ENCODE measurements around the gene ZNF326. TPM values are rescaled to one million over a fixed set of nuclear protein-coding genes. Genes with fewer than 3 reads are reported as not detected.

ZNF326 gene
- total and polyA plus RNA-seq, 2 of the 8 experiments (the other 6 are each of a cell fraction or from before 2014, with no cell fraction given), result 12.2 to 30.6 TPM

- Histone ChIP-seq H4K5ac (ENCODE audit: insufficient read length, low read depth, low read length) (no peak overlapping the region), H3K4me1 (replicated peaks in 1 of 4; ENCODE audit: control insufficient read depth in 3 of 4, insufficient read depth in 4 of 4, low read length in 3 of 4) (peaks cover 0 to 1% (median 0%) of the 10 kb centered on the region in 4 experiments; a peak in 1 of 7 replicates), H4K91ac (replicated peaks; ENCODE audit: insufficient read length, low read length) (no peak overlapping the region), H3K27ac (ENCODE audit: low read depth, low read length) (no peak overlapping the region), H3K36me3 (ENCODE audit: control insufficient read depth in 2 of 4, insufficient read depth in 4 of 4, low read length in 3 of 4) (no peaks in the 10 kb centered on the region), H3K23ac (ENCODE audit: insufficient read length) (no peak overlapping the region), H3K9ac (replicated peaks in 1 of 4; ENCODE audit: extremely low read depth in 1 of 4, low read depth in 3 of 4, low read length in 3 of 4) (no peak overlapping the region), H2AFZ (ENCODE audit: low read length) (no peak overlapping the region), H3K23me2 (ENCODE audit: low read depth, low read length) (no peaks in the 10 kb centered on the region), H3K4ac (replicated peaks; ENCODE audit: insufficient read length, low read depth, low read length) (no peak overlapping the region), H3K18ac (ENCODE audit: extremely low read depth, low read length) (no peak overlapping the region), H3K56ac (replicated peaks; ENCODE audit: insufficient read length, low read depth, low read length) (no peak overlapping the region), H2BK5ac (ENCODE audit: low read depth, low read length) (no peak overlapping the region), H2BK12ac (ENCODE audit: low read depth, low read length) (no peak overlapping the region), H3K4me3 (ENCODE audit: extremely low read depth in 1 of 4, insufficient read depth in 2 of 4, low read depth in 3 of 4, low read length in 4 of 4) (no peak overlapping the region), H3K14ac (ENCODE audit: insufficient read length) (no peak overlapping the region), H3K27me3 (replicated peaks in 1 of 4; ENCODE audit: control insufficient read depth in 3 of 4, extremely low read depth in 1 of 4, insufficient read depth in 3 of 4, low read length in 3 of 4) (no peaks in the 10 kb centered on the region), H2BK20ac (ENCODE audit: low read length) (no peak overlapping the region), H3K4me2 (ENCODE audit: insufficient read depth in 1 of 2, low read depth in 2 of 2, low read length in 2 of 2) (no peak overlapping the region), H3K9me3 (ENCODE audit: insufficient read depth in 2 of 2, low read depth in 1 of 2, low read length in 1 of 2) (no peaks in the 10 kb centered on the region), H3K79me1 (ENCODE audit: low read depth, low read length) (no peaks in the 10 kb centered on the region), H2BK120ac (replicated peaks; ENCODE audit: low read depth, low read length) (no peak overlapping the region), H3K79me2 (ENCODE audit: control insufficient read depth in 1 of 2, insufficient read depth in 2 of 2, low read length in 2 of 2) (no peaks in the 10 kb centered on the region), H4K20me1 (replicated peaks in 1 of 2; ENCODE audit: control insufficient read depth in 1 of 2, insufficient read depth in 2 of 2, low read length in 2 of 2) (no peaks in the 10 kb centered on the region), H2BK15ac (ENCODE audit: low read length) (no peak overlapping the region), H2AK5ac (ENCODE audit: low read depth, low read length) (no peak overlapping the region), H4K8ac (ENCODE audit: extremely low read depth, insufficient read depth, low read length) (no peak overlapping the region)
- ChIA-PET CTCF (ENCODE audit: partially characterized antibody) (interaction anchor here (0.6 to 1.4 kb wide), 6 partner anchors 9 to 280 kb away, joined by 3 to 4 read pairs (median 4); no protein-coding TSS in a partner anchor), POLR2A (ENCODE audit: partially characterized antibody) (no interaction called here)
- 85% methylated on average over 4 of the region's 4 CpGs; no CpG with 5 or more reads in 1 of the 2 experiments for WGBS, 2 experiments (ENCODE audit: extremely low coverage in 1 of 2, insufficient coverage in 1 of 2, insufficient read length in 1 of 2, insufficient replicate concordance in 2 of 2, low coverage in 1 of 2, low lambda C conversion rate in 2 of 2, missing lambda C conversion rate in 1 of 2)
- DNase-seq (ENCODE audit: low read depth in 1 of 2, low spot score in 2 of 2) (no peak), FAIRE-seq (no peak)
- TF ChIP-seq RXRA (IDR thresholded peaks at IDR 0.05; ENCODE audit: insufficient read depth, low read depth, low read length), result no peak
- no peak for TF ChIP-seq GTF2F1 (IDR thresholded peaks at IDR 0.05; ENCODE audit: borderline replicate concordance, low read depth, low read length)
- no peak for TF ChIP-seq BRCA1 (IDR thresholded peaks at IDR 0.05; ENCODE audit: low read depth, low read length)
- TF ChIP-seq SP1 (IDR thresholded peaks at IDR 0.05; ENCODE audit: low read depth, low read length), result no peak
- TF ChIP-seq TEAD4 (IDR thresholded peaks at IDR 0.05; ENCODE audit: low read depth, low read length), result no peak
- no peak for TF ChIP-seq SRF (IDR thresholded peaks at IDR 0.05; ENCODE audit: low read depth, low read length)
Observed at GRCh38 chr1:89974696-89975470, 20.0 kb upstream of the ZNF326 start.

Data from H1 (cell line).